HK-2 (cell line): ENCODE data around the gene PFKFB3.
"Not testable (repeated sequence)": the region's sequence is repeated elsewhere in the genome, so short reads cannot be mapped to it uniquely, and the experiment has no call there.

ENCODE experiments used
- DNase-seq: peaks from one replicate; pipeline ENCODE4 v3.0.0-alpha.2; 2018; ENCODE audit not compliant: unreplicated experiment

PFKFB3 gene

DNA sequence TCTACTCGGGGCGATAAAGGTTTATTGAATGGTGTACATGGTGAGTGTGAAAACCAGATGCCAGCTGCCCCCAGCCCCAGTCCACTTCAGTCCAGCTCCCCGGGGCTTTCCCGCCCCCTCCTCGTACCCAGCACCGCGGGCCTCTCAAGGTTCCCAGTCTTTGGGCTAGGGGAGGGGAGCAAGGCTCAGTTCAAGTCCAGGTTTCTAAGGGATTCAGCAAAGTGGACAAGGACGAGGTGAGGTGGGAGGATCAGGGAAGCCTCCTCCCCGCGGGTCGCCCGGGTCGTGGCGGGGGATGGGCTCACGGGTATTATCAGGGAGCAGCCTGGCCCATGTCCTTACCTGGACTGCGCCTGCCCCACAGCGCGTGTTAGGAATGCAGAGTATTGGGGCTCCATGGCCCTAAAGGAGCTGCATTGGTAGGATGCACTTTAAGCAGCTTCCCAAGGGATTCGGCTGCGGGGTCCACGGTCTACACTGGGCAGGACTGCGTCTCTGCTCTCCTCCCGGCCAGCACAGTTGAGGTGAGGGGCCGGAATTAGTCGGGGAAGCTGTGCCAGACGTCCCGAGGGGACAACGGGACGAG lies 541 bp upstream of the PFKFB3 start:
- DNase-seq = no peak

DNA sequence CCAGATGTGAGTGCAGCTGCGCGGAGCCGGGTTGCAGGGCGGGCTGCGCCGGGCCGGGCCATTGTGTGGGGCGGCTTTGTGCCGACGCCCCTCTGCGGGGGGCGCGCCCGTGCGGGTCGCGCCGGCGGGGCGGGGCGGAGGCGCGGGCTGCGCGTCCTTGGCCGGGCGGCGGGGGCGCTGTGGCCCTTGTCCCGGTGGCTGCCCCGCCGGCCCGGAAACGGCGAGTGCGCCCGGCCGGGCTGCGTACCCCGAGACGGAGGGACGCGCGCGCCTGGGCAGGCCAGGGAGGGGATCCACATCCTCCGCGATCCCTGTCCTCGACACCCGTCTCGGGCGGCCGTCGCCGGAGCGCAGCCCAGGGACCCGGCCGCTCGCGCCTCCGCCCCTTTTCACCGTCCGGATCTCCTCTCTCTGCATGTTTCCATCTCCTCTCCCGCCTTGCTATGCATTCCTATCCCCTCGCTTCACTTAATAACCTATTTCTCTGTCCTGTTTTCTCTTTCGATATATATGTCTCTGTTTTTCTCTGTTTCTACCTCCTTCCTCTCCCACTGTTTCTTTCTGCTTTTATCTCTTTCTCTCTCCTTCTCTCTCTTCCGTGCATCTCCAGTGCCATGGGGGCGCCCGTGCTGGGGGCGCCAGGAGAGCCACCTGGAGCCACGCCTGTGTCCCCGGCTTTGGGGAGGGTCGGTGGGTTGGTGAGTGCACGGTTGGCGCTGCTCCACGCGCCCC lies 765 bp downstream of the PFKFB3 start:
- peak; percentile 57 for DNase-seq

DNA sequence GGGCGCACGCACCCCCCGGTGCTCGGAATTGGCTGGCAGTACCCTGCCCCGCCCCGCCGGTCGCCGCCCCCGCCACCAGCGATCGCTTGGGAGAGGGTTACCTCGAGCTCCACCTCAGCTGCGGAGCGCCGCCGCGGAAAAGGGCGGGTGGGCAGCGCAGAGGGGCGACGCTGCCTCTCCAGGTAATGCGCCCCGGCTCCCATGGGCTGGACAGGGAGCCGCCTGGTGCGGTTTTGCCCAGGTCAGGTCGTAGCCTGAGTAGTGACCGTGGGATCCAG lies 1.3 kb downstream of the PFKFB3 start:
- no peak for DNase-seq

DNA sequence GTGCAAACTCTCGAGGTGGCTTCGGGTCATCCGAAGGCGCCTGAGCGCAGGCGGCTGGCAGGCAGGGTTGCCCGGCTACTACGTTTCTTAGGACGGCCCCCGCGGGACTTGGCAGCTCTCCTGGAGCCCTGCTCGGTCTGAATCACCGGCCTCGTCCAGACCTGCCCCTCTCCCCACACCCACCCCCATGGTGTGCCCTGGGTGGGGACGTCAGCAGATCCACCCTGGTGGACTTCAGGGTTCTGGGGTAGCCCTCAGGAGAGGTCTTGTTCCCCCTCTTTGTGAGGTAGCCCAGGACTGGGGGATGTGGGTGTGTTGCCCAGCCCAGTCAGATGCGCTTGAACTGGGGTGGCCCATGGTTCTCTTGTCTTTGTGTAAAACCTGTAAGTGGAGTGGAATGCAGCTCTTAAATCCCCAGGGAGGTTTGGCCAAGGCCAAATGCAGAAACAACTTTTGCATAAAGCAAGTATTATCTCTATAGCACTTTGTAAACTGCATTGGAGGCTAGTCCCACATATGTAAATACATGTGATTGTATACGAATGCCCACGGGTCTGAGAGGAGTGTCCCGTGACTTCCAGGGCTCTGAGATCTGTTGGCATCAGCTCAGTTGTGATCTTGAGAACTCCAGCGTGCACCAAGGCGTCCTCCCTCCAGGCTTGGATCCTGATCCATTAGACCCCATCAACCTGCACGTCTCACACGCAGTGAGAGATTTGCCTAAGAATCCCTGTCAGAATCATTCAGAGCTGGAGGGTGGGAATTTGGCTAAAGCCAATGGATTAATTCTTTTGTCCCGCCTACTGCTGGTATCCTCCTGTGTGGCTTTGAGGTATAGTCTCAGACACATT lies 1.8 kb downstream of the PFKFB3 start:
- no peak for DNase-seq

DNA sequence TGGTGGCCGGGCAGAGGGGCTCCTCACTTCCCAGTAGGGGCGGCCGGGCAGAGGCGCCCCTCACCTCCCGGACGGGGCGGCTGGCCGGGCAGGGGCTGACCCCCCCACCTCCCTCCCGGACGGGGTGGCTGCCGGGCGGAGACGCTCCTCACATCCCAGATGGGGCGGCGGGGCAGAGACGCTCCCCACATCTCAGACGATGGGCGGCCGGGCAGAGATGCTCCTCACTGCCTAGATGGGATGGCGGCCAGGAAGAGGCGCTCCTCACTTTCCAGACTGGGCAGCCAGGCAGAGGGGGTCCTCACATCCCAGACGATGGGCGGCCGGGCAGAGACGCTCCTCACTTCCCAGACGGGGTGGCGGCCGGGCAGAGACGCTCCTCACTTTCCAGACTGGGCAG lies 3.8 kb downstream of the PFKFB3 start:
- not testable (repeated sequence) for DNase-seq

GRCh38 chr10:6207658-6208057 lies 4.9 kb downstream of the PFKFB3 start:
- DNase-seq = no peak

DNA sequence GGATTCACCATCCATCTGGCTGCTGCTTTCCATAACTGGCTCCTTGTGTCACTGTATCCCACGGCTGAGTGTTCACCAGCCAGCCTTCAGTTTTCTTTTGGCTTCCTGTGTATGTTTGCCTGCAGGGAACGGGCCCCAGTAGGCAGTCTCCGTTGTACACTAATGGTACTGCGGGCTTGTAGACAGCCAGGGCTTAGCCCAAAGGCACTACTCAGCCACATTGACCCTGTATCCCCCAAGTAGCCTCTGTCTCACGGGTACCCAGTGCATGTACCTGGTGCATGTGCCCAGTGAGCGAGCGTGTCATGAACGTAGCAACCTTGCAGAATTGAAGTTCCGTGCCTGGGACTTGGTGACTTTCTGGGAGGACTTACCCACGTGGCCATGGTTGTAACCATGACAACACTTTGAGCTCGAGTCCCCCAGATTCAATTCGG lies 6.1 kb downstream of the PFKFB3 start:
- DNase-seq = no peak

- no peak for DNase-seq
These were observed 8.6 kb downstream of the PFKFB3 start for GRCh38 chr10:6211341-6211670.

DNA sequence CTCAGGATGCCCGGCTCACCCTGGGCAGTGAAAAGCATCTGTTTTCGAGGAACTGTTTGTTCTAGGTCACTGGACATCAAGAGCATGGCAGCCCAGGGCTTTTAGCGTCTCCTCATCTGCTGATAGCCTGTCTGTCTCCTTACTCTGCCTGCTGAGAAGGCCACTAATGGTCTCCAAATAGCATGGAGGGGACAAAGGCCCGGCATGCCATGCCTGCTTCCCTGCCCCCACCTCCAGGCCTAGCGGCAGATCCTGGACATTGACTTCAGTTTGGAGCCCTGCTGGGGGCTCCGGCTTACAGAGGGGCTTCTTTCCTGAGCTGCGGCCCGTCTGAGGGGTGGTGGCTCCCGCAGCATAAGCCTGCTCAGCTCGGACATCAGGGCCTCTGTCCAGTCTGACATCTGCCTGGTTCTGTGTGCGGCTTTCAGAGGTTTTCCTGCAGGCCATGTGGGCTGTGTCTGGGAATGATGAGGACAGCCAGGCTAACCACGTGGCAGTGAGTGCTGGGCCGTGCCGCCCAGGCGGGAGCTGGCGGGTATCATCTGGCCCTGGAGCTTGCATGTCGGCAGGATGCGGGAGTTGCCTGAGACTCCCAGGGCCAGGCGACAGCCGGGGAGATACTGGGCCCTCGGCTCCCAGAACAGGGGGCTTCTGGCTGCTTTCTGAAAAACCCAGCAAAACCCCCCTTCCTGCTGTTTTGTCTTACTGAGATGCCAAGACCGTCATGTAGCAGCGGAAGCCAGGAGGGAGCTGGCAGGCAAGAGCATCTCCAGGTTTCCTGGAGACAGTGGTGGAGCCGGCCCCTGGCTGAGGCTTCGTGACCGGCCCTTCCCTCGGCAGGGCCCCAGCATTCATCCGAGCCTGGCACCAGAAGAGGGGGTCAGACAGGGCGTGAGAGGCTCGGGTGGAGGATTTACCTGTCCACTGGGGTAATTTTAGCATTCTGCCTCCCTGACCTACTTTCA lies 9.2 kb downstream of the PFKFB3 start:
- DNase-seq = no peak

DNA sequence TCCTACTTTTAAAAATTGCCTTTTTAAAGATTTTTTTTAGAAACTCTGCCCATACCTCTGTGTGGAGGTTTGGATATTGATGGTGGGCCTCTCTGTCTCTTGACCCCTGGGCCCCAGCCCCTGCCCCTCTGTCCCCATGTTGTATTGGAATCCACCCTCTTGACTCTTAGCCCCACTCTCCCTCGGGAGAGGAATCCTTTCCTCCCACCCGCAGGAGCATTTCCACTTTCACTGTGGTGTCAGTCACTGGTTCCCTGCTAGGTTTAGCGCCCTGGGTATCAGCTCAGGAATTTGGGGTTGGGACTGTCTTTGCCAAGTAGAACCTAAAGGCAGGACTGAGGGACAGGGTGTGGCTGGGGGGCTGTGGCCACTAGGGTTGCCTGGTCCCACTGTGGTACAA lies 10.1 kb downstream of the PFKFB3 start:
- no peak for DNase-seq

- no peak for DNase-seq
These were observed 10.6 kb downstream of the PFKFB3 start for GRCh38 chr10:6213257-6213905.

GRCh38 chr10:6213908-6214307 lies 11.2 kb downstream of the PFKFB3 start:
- DNase-seq = no peak

GRCh38 chr10:6214612-6215011 lies 11.9 kb downstream of the PFKFB3 start:
- no peak for DNase-seq

GRCh38 chr10:6215241-6215640 lies 12.5 kb downstream of the PFKFB3 start:
- no peak for DNase-seq

DNA sequence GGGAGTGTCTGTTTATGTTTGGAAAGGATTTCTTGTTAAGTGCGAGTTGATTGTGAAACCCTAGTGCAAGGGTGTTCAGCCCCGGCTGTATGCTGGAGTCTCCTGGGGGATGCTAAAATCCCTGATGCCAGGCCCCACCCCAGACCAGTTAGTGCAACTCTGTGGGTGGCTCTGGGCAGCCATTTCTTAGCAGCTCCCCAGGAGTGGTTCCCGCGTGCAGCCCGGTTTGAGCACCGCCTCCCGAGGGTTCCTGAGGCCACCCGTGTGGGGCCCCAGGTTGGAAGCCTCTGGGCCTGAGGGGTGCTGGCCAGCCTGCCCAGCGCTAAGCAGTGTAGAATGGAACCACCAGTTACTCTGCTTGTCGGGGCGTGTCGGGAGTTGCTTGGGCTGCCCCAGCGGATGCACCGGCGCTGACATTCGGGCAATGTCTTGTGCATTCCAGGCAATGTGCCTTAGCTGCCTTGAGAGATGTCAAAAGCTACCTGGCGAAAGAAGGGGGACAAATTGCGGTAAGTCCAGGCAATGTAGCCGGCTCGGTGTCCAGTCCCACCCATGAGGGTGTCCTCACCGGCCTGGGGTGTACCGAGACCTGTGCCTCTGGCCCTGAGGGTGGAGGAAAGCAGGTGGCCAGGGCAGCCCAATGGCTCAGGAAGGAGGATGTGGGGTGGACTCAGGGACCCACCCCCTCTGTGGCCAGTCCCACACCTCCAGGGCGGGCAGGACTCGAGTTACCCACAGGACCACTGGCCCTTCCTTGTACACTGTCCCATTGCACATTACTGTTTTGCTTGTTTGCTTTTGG lies 13.2 kb downstream of the PFKFB3 start:
- no peak for DNase-seq

- DNase-seq = no peak
These were observed 14.2 kb downstream of the PFKFB3 start for GRCh38 chr10:6216916-6217315.

- no peak for DNase-seq
These were observed 14.9 kb downstream of the PFKFB3 start for GRCh38 chr10:6217611-6218010.

- peak; percentile 84 for DNase-seq
These were observed 16.2 kb downstream of the PFKFB3 start for GRCh38 chr10:6218692-6219493.

DNA sequence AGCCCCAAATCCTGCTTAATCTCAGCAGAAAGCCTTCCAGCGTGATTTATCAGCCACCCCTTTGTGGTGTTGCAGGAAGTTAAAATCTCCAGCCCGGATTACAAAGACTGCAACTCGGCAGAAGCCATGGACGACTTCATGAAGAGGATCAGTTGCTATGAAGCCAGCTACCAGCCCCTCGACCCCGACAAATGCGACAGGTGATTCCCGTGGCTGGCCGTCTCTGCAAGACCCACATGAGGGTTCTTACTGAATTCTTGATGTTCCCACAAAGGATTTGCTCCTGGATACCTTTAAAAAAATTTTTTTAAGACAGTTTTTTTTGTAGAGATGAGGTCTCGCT lies 16.7 kb downstream of the PFKFB3 start:
- no peak for DNase-seq
